Activated CD8-positive, alpha-beta memory T cell treated with anti-CD3 and anti-CD28 coated beads for 48 hours (primary cell): ENCODE data around the gene B3GNT7.
"Not testable (repeated sequence)": the region's sequence is repeated elsewhere in the genome, so short reads cannot be mapped to it uniquely, and the experiment has no call there.

ENCODE experiments used
- DNase-seq, 3 experiments: peaks; one replicate each; pipeline ENCODE4 v3.0.0-alpha.2; 2020; ENCODE audit warnings: low read depth in 2 of 3, low spot score in 2 of 3

The B3GNT7 gene

DNA sequence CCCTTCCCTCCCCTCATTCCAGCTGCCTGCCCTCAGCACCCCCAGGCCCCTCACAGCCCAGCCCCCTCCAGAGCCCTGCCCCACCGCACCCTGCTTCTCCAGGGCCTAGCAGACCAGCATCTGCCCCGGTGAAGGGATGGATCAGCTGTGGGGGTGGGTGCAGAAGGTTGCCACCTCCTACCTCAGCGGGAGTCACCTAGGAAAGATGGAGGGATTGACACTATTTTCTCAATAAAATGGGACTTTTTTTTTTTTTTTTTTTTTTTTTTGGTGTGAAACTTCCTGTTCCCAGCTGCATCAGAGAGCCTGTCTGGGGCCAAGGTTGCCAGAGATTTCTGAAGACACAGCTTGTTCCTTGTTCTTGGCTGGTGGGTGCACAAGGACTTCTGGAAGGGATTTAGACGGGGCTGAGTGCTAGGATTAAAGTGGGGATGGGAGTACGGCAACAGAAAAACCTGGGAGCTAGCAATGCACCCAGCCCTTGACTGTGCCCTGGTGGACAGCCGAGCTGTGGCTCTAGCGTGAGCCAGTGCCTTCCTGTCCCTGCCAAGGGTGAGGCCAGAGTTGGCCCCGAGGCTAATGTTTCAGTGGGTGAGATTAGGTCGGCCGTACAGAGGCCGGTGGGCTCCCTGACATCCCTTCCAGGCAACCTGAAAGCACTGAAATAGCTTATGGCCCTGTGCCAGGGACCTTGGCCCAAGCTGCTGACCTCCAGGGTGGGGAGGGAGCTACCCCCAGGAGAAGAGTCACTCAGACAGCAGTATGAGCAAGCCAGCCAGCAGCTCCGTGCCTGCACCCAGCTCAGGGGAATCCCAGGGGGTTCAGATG, 4.6 kb downstream of the B3GNT7 start:
- DNase-seq, result no peak

GRCh38 chr2:231400681-231401080, 5.2 kb downstream of the B3GNT7 start:
- not testable (repeated sequence) for DNase-seq

GRCh38 chr2:231401101-231401500, 5.6 kb downstream of the B3GNT7 start:
- not testable (repeated sequence) for DNase-seq

GRCh38 chr2:231403421-231404182, 8.1 kb downstream of the B3GNT7 start:
- not testable (repeated sequence) for DNase-seq

DNA sequence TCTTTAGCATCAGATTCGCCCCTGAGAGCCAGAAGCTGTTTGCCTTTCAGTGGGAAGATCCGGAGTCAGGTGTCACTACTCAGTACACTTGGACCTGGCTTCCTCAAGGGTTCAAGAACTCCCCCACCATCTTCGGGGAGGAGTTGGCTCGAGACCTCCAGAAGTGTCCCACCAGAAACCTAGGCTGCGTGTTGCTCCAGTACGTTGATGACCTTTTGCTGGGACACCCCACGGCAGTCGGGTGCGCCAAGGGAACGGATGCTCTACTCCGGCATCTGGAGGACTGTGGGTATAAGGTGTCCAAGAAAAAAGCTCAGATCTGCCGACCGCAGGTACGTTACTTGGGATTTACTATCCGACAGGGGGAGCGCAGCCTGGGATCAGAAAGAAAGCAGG, 8.7 kb downstream of the B3GNT7 start:
- not testable (repeated sequence) for DNase-seq

GRCh38 chr2:231405601-231406367, 10.3 kb downstream of the B3GNT7 start:
- DNase-seq, result not testable (repeated sequence)

DNA sequence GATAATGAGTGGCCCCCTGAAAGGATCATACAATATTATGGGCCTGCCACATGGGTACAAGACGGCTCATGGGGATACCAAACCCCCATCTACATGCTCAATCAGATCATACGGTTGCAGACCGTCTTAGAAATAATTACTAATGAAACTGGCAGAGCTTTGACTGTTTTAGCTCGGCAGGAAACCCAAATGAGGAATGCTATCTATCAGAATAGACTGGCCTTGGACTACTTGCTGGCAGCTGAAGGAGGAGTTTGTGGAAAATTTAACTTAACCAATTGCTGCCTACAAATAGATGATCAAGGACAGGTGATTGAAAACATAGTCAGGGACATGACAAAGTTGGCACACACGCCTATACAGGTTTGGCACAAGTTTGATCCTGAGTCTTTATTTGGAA, 12.2 kb downstream of the B3GNT7 start:
- DNase-seq, result not testable (repeated sequence)

- DNase-seq, result not testable (repeated sequence)
Measured at GRCh38 chr2:231408304-231408703, 12.8 kb downstream of the B3GNT7 start.

GRCh38 chr2:231409776-231410175, 14.3 kb downstream of the B3GNT7 start:
- DNase-seq, result no peak

DNA sequence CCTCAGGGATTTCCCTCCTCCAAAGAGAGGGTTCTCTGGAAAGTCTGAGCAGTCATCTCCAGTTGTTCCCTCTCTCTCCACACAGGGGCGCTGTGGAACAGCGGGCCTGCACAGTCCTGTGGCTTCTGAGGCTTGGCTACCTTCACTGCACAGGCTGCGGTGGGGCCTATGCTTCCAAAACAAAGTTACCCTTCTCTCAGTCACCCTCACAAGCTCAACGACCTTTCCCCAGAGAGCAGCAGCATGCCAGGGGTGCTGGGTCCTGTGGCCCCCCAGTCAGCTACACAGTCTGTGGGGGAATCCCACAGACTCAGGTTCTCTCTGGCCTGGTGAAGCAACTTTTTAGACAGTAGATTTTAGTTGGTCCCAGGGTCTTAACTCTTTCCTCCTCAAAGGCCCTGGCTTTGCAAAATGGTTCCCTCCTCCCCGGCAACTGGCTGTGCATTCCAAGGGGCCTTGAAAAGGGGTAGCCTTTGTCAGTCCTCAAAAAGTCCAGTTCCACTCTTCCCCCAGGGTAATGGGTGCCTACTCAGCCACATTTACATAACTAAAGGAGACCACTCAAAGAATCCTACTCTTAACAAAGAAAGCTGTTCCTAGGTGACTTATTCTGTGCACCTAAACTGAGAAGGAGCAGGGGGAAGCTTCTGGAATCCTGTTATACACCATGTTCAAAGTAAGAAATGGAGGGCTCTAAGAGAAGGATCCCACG, 14.9 kb downstream of the B3GNT7 start:
- DNase-seq, result no peak

- DNase-seq, result no peak
Measured at GRCh38 chr2:231411237-231411636, 15.7 kb downstream of the B3GNT7 start.

- peak; percentile 60 to 69 (median 64) for DNase-seq
Measured at GRCh38 chr2:231411831-231412617, 16.5 kb downstream of the B3GNT7 start.

- no peak for DNase-seq
Measured at GRCh38 chr2:231412618-231412963, 17.1 kb downstream of the B3GNT7 start.

GRCh38 chr2:231413456-231413855, 17.9 kb downstream of the B3GNT7 start:
- no peak for DNase-seq

DNA sequence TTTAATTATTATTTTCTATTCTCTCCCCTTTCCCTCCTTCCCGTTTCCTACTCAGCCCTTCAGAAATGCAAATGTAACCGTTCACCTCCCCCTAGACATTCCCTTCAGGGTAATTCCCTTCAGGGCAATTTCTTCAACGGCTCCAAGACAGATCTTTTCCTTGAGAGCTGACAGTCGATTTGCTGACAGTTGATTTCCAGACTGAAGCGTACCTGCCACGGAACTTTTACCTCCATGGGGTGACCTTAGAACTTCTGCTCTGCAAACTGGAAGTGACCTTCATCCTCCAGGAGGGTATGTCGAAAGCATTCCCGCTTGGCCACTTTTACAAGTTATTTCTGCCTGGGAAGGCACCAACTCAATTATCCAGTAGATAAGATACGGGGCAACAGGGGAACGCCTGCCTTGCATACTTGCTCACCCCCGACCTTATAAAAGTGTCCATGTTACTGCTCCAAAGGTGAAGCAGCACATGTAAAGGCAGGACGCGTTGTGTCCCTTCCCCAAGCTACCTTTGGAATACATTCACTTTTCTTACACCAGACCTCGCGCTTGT, 18.5 kb downstream of the B3GNT7 start:
- no peak for DNase-seq

DNA sequence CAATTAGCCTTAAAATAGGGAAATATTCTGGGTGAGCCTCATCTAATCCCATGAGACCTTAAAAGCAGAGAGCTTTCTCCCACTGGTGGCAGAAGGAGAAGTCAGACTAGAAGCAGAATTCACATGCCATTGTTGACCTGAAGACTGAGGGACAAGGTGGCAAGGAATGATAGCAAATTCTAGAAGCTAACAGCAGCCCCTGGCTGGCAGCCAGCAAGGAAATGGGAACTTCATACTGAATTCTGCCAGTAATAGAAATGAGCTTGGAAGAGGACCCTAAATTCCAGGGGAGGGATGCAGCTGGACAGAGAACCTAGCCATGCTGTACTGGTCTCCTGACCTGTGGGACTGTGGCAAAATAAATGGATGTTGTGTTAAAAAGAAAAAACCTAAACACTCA, 19.5 kb downstream of the B3GNT7 start:
- no peak for DNase-seq

- DNase-seq, result no peak
Measured at GRCh38 chr2:231418820-231419640, 23.5 kb downstream of the B3GNT7 start.

DNA sequence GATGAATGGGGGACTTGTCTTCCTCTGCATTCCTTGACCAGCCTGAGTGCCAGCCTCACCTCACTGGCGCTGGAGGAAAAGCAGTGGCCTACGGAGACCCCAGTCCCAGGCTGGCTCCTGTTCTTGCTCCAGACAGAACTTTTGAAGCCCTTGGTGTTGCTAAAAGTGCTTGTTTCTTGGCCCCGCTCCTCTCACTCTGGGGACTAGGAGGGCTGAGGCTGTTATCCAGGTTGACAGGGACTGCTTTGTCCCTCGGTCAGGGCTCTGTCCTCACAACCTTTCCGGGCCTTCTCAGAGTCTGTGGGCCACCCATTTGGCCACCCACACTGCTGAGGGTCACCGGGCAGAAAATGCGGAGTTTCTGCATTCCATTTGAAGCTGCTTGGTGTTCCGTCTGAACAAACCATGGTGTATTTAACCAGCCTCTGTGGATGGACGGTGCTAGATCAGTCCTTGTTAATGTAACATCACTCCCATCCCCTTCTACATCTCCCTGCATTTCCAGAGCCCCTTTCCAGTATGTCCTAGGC, 25.6 kb downstream of the B3GNT7 start:
- no peak for DNase-seq

DNA sequence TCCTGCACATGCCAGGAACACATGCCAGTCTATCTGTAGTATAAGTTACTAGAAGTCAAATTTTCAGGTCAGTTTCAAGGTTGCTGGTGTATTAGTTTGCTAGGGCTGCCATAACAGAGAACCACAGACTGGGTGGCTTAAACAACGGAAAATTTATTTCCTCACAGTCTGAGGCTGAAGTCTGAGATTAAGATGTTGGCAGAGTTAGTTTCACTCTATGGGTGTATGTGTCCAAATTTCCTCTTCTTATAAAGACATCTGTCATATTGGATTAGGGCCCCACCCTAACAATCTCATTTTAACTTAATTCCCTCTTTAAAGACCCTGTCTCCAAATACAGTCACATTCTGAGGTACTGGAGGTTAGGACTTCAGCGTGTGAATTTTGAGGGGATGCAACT, 26.5 kb downstream of the B3GNT7 start:
- no peak for DNase-seq
